ENCODE data around the gene ZBTB32.

The ZBTB32 gene

DNA sequence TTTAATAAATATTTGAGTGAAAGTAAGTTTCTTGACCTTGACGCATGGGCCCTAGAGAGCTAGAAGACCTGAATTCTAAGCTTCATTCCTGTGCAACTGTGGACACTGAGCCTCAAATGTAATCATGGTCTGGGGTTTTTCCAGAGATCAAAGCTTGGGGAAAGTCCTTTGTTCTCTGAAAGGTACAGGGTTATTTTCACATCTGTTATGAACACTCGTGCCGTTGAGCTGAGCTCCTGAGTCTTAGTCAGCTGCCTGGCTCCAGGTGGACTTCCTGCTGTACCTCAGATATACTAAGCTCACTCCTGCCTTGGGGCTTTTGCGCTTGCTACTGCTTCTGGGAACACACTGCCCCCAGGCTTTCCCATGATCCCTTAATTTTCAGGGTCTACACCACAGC lies 7.5 kb upstream of the ZBTB32 start:
- DNase-seq = no peak

- peak; percentile 83 for DNase-seq
These were observed 1.9 kb upstream of the ZBTB32 start for GRCh38 chr19:35702223-35703012.

GRCh38 chr19:35703343-35703742 lies 1.0 kb upstream of the ZBTB32 start:
- DNase-seq = no peak

DNA sequence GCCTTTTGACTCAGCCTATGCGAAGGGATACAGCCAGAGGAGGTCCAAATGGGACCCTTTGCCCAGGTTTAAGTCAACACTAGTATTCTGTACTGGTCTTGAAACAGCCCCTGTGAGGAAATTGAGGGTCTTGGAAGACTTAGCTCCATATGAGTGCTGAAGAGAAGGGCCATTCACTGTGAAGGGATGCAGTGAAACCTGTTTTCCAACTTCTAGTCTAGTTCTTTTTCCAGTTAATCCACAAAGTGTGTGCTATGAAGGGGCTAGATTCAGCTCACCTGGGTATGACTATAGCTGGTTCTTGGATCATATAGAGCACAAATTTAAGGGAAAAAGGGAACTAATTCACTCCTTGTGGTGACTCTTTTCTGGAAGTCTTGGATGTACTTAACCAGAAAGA lies 4.0 kb downstream of the ZBTB32 start:
- DNase-seq = no peak

DNA sequence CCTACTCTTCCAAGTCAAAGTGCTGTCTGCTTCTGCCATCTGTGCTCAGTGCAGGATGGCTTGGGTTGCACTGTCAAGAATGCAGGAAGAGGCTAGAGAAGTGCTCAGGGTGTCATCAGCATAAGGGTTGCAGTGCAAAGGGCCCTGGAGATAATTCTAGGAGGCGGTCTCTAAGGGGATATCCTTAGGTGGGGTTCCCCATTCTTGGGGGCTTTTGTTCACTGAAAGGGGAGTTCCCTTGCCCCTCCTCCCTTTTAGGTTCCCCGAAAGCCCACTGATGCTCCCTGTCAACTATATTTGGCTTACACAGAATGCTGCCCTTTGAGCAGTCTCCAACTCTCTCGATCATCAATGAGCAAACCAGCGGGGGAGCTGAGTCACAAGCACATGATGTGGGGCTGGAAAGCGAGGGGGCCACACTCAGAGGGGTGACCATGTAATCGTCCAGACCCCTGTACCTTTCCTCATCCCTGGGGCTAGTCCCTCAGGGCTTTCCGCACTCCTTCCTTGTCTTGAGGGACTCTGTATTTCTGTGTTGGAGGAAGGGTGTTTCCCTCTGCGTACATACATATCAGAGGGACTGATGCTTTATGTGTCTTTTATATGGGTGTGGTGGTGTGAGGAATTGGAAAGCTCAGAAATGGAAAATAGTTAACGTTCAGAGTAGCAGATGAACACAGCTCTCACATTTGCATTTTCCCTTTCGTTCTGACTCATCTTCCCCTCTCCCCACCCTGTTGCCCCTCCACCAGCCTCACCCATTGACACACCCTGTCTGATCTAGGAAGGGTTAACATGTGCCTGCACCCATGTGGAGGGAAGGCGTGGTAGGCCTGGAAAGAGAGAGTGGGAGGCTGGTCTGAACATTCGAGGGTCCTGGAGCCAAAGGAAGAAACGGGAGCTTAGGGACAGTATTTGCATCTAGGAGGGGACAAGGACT lies 6.7 kb downstream of the ZBTB32 start:
- DNase-seq = no peak

DNA sequence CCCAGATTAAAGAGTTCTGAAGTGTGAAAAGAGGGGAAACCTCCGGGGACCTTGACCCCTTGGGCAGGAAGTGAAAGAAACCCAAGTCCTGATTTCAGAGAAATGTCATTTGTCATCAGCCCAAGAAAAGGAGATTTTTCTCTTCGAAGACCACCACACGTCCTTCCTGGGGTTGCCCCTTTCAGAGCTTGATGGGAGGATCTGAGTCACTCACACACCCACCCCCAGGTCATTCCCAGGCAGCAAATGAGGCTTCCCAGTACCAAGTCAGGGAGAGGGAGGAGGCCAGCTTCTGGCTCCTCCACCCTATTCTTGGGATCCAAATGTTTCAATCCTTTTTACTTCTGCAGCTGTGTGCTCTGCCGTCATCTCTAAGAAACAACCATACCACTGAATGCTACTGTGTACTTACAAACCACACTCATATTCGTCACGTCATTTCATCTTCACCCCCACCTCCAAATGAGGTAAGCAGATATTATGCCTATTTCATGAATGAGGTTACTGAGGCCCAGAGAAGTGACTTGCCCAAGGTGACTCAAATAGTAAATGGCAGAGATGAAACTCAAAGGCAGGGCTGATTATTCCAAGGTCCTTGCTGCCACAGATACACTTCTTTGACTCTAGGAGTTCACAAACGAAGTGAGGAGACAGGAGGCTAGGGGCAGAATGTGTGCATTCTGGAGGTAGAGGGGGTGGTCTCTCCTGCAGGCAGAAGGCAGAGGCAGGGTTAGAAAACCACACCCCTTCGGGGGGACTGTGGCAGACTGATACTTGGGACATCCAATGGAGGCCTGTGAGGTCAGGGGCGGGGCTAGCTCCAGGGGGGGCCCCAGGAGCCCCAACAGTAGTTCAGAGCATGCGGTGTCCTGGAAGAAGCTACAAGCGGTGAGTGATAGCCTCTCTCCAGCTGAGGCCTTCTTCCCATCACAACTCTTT lies 8.5 kb downstream of the ZBTB32 start:
- DNase-seq = no peak

GRCh38 chr19:35713506-35713850 lies 9.1 kb downstream of the ZBTB32 start:
- no peak for DNase-seq

- no peak for DNase-seq
These were observed 9.6 kb downstream of the ZBTB32 start for GRCh38 chr19:35713904-35714495.

DNA sequence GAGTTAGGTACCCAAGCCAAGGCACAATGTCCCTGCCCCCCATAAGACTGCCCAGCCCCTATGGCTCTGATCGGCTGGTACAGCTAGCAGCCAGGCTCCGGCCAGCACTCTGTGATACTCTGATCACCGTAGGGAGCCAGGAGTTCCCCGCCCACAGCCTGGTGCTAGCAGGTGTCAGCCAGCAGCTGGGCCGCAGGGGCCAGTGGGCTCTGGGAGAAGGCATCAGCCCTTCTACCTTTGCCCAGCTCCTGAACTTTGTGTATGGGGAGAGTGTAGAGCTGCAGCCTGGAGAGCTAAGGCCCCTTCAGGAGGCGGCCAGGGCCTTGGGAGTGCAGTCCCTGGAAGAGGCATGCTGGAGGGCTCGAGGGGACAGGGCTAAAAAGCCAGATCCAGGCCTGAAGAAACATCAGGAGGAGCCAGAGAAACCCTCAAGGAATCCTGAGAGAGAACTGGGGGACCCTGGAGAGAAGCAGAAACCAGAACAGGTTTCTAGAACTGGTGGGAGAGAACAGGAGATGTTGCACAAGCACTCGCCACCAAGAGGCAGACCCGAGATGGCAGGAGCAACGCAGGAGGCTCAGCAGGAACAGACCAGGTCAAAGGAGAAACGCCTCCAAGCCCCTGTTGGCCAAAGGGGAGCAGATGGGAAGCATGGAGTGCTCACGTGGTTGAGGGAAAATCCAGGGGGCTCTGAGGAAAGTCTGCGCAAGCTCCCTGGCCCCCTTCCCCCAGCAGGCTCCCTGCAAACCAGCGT lies 10.4 kb downstream of the ZBTB32 start:
- DNase-seq = no peak

- no peak for DNase-seq
These were observed 11.0 kb downstream of the ZBTB32 start for GRCh38 chr19:35715355-35715809.

DNA sequence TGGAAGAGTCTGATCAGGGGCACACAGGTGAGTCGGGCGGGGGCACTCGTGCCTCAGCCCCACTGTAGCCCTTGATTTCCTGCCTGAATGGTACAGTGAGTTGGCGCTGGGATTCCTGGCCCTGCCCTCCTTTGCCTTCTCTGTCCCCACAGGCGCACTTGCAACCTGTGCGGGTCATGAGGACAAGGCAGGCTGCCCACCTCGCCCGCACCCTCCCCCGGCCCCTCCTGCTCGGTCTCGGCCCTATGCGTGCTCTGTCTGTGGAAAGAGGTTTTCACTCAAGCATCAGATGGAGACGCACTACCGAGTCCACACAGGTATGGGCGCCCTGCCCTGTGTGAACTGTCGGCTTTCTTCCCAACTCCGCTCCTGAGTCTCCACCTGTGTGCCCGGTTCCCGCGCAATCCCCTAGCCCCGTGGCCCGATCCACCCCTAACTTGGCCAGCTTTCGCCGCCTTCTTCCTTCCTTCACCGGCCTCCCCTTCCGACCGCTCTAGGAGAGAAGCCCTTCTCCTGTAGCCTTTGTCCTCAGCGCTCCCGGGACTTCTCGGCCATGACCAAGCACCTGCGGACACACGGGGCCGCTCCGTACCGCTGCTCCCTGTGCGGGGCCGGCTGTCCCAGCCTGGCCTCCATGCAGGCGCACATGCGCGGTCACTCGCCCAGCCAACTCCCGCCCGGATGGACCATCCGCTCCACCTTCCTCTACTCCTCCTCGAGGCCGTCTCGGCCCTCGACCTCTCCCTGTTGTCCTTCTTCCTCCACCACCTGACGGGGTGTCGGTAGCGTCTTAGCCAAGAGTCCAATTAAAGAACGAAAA lies 11.8 kb downstream of the ZBTB32 start:
- no peak for DNase-seq

- DNase-seq = peak; percentile 92
These were observed 12.7 kb downstream of the ZBTB32 start for GRCh38 chr19:35716801-35717664.

DNA sequence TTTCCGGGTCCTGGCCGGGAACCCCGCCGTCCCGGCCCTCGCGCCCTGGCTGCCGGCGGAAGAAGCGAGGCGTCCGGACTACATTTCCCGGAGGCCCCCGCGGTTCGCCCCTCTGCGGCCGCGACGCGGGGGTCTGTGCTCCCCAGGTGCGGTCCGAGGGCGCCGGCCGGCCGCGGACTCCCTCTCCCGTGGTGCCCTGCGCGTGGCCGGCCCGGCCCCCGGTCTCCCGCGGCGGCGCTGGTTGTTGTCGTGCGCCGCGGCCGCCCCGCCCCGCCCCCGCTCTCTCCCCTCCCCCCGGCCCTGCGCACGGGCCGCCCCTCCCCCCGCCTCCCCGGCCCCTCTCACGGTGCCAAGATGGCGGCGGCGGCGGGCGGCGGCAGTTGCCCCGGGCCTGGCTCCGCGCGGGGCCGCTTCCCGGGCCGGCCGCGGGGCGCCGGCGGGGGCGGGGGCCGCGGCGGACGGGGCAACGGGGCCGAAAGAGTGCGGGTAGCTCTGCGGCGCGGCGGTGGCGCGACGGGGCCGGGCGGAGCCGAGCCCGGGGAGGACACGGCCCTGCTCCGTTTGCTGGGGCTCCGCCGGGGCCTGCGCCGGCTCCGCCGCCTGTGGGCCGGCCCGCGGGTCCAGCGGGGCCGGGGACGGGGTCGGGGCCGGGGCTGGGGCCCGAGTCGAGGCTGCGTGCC lies 13.4 kb downstream of the ZBTB32 start, which contains the start of gene KMT2B:
KMT2B (plus strand) TSS at position 339 of the 680 bp plus-strand sequence; CDS start at position 355, 16 bp downstream.
- no peak for DNase-seq

GRCh38 chr19:35718345-35719041 lies 14.1 kb downstream of the ZBTB32 start:
- no peak for DNase-seq

DNA sequence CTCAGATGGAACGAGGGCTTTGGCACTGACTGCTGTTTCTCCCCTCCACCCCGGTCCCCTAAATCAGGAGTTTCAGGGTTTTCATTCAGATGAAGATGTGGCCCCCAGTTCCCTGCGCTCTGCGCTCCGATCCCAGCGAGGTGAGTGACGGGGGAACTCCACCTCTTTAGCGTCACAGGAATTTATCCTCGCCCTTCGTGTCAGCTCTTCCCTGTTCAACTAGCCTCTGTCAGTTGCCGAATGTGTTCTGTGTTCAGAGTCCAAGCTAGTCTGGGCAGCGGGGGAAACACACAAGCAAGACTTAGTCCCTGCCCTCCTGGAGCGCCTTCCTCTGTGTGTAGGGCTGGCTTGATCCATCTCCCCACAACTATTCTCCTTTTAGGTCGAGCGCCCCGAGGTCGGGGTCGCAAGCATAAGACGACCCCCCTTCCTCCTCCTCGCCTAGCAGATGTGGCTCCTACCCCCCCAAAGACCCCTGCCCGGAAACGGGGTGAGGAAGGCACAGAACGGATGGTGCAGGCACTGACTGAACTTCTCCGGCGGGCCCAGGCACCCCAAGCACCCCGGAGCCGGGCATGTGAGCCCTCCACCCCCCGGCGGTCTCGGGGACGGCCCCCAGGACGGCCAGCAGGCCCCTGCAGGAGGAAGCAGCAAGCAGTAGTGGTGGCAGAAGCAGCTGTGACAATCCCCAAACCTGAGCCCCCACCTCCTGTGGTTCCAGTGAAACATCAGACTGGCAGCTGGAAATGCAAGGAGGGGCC lies 15.2 kb downstream of the ZBTB32 start:
- no peak for DNase-seq

DNA sequence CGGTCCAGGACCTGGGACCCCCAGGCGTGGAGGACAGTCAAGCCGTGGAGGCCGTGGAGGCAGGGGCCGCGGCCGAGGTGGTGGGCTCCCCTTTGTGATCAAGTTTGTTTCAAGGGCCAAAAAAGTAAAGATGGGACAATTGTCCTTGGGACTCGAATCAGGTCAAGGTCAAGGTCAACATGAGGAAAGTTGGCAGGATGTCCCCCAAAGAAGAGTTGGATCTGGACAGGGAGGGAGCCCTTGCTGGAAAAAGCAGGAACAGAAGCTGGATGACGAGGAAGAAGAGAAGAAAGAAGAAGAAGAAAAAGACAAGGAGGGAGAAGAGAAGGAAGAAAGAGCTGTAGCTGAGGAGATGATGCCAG lies 15.8 kb downstream of the ZBTB32 start:
- DNase-seq = no peak

DNA sequence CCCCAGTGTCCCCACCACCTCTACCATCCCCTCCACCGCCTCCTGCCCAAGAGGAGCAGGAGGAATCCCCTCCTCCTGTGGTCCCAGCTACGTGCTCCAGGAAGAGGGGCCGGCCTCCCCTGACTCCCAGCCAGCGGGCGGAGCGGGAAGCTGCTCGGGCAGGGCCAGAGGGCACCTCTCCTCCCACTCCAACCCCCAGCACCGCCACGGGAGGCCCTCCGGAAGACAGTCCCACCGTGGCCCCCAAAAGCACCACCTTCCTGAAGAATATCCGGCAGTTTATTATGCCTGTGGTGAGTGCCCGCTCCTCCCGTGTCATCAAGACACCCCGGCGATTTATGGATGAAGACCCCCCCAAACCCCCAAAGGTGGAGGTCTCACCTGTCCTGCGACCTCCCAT lies 16.3 kb downstream of the ZBTB32 start:
- no peak for DNase-seq

GRCh38 chr19:35721374-35721773 lies 17.0 kb downstream of the ZBTB32 start:
- DNase-seq = no peak

Data from T-helper 9 cell (primary cell).